ENCODE data around the gene CYP8B1.

DNA sequence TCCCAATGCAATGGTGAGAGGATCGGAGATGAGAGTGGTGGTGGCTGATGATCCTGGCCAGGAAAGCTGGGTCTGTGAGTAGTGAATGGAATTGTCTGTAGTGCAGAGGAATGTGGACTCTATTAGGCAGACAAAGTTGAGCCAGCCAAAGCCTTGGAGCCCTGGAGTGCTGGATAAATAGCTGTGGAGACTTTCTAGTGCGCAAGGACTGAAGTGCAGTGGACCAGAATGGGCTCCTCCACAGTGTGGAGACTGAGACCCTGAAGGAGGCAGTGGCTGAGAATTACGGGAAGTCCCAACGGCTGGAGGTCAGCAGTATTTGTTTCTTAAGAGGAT, 31.1 kb upstream of the CYP8B1 start:
- TF ChIP-seq, protein P1, sequence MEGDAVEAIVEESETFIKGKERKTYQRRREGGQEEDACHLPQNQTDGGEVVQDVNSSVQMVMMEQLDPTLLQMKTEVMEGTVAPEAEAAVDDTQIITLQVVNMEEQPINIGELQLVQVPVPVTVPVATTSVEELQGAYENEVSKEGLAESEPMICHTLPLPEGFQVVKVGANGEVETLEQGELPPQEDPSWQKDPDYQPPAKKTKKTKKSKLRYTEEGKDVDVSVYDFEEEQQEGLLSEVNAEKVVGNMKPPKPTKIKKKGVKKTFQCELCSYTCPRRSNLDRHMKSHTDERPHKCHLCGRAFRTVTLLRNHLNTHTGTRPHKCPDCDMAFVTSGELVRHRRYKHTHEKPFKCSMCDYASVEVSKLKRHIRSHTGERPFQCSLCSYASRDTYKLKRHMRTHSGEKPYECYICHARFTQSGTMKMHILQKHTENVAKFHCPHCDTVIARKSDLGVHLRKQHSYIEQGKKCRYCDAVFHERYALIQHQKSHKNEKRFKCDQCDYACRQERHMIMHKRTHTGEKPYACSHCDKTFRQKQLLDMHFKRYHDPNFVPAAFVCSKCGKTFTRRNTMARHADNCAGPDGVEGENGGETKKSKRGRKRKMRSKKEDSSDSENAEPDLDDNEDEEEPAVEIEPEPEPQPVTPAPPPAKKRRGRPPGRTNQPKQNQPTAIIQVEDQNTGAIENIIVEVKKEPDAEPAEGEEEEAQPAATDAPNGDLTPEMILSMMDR (conservative IDR thresholded peaks at IDR 0.05 in 1 of 2, IDR thresholded peaks at IDR 0.05 in 1 of 2; ENCODE audit: extremely low read depth in 1 of 2, insufficient read depth in 1 of 2, low read depth in 1 of 2, low read length in 2 of 2), result no peak
- TF ChIP-seq EZH2 (IDR thresholded peaks at IDR 0.05; ENCODE audit: borderline replicate concordance, low read length), result peak; percentile 18

Data from mammary epithelial cell (primary cell).